GM04504 (cell line): Measurements from ENCODE around the gene DBF4.
"Not testable (repeated sequence)": the region's sequence is repeated elsewhere in the genome, so short reads cannot be mapped to it uniquely, and the experiment has no call there.

Source experiments
- DNase-seq: peaks from one replicate; pipeline ENCODE4 v3.0.0-alpha.2; 2012; ENCODE audit warnings: low read depth

DBF4 gene, protein sequence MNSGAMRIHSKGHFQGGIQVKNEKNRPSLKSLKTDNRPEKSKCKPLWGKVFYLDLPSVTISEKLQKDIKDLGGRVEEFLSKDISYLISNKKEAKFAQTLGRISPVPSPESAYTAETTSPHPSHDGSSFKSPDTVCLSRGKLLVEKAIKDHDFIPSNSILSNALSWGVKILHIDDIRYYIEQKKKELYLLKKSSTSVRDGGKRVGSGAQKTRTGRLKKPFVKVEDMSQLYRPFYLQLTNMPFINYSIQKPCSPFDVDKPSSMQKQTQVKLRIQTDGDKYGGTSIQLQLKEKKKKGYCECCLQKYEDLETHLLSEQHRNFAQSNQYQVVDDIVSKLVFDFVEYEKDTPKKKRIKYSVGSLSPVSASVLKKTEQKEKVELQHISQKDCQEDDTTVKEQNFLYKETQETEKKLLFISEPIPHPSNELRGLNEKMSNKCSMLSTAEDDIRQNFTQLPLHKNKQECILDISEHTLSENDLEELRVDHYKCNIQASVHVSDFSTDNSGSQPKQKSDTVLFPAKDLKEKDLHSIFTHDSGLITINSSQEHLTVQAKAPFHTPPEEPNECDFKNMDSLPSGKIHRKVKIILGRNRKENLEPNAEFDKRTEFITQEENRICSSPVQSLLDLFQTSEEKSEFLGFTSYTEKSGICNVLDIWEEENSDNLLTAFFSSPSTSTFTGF

DNA sequence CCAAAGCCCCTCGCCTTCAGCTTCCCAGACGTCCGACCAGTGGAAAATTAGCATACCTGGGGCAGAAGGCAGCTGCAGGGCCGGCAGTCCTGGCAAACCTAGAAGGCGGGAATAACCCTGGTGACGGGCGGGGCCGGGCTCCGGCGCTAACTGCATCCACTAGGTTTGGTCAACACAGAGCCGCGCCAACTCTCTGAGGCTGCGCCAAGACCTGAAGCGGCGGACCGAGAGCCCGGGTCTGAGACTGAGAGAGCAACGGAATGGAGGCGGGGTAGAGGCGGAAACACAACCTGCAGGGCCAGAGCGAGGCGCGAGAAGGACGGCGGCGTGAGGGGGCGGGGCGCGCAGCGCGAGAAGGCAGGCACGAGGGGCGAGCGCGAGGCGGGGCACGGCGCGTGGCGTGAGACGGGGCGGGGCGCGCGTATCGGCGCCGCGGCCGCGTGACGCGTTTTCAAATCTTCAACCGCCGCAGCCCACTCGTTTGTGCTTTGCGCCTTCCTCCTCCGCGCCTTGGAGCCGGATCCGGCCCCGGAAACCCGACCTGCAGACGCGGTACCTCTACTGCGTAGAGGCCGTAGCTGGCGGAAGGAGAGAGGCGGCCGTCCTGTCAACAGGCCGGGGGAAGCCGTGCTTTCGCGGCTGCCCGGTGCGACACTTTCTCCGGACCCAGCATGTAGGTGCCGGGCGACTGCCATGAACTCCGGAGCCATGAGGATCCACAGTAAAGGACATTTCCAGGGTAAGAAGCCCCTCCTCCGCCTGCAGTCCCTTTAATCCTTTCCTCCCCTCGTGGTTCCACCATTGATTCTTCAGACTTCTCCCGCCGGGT is at the start of gene DBF4, which contains the start of gene SLC25A40:
Gene DBF4, plus strand, starts transcription at position 454 of the 829 bp plus-strand sequence. Its CDS starts 240 bp downstream, at position 694.
Gene SLC25A40, minus strand, starts transcription at position 321 of the 829 bp plus-strand sequence. CDS start 17,633 bp downstream, outside the sequence.
- peak; percentile 83 for DNase-seq

DNA sequence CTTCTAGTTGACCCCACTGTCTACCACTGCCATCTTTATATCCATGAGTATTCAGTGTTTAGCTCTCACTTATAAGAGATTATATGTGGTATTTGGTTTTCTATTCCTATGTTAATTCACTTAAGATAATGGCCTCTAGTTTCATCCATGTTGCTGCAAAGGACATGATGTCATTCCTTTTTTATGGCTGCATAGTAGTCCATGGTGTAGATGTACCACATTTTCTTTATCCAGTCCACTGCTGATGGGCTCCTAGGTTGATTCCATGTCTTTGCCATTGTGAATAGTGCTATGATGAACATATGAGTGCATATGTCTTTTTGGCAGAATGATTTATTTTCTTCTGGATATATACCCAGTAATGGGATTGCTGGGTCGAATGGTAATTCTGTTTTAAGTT is 47.9 kb upstream of the DBF4 start:
- DNase-seq = not testable (repeated sequence)

DNA sequence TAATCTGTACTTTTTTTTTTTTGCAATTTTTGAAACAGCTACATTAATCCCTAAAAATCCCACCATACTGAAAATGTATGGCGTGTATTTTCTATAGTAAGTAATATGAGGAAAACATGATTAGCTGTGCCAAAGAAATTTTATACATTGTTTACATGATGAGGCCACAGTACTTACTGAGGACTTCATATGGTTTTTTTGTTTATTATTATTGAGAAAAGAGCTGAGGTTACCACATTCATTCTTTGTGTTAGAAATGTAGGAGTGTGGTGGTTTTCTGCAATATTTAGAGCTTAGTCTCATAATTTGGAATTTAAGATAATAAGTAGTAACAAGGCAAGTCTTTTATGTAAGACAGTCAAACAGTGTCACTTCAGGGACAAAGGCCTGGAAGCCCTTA is 45.2 kb upstream of the DBF4 start:
- DNase-seq = no peak

DNA sequence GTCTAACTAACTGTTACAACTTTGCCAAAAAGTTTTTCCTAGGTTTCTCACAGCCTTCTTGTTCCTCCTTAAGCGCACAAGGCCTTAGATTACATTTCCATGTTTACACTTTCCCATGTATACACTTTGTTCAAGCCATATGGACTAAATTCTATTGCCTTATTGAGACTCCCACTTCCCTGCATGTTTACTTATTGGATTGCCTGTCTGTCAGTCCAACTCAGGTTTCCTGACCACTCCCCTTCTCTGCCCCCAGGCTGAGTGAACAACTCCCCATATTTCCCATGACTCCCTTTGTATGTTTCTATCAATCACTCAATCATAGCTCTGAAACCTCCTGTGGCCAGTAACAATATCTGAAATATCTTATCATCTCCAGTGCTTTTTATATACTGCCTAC is 43.2 kb upstream of the DBF4 start:
- no peak for DNase-seq

DNA sequence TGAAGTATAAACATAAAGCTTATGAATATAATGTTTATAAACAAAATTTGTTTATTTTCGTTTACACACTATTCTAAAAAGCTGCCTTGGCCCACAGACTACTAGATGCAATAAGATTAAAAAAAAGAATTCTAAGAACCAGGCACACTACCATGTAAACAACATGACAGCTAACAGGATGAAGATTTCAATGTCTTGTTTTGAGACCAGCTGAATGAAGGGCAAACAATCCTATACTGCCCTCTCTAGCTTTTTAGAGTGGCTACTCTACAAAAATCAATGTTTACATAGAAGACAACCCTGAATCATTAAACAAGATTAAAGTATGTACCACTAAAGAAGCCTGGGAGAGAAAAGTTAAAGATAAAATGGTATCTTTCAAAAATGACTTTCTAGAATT is 38.7 kb upstream of the DBF4 start:
- DNase-seq = no peak

DNA sequence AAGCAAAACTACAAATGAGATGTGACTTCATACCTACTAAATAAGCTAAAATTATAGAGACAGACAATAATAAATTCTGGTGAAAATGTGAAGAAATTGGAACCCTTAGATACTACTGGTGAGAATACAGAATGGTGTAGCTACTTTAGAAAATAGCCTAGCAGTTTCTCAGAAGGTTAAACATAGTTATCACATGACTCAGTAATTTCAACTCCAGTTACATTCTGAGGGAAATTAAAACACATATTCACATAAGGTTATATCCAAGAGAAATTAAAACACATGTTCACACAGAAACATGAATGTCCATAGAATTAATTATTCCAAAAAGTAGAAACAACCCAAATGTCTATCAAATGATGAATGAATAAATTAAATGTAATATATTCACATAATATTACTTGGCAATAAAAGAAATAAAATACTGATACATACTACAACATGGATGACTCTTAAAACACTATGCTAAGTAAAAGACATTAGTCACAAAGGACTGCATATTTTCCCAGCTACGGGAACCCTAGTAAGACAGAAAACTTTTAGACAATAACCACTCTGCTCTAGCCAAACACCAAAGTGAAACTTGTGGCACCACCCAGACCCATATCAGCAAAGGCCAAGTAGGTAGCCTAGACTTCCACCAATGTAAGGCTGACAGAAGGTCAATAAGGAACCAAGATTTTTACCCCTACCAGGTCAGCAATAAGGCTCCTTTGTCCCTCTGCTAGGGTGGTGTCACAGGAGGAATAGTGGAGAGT is 25.3 kb upstream of the DBF4 start:
- no peak for DNase-seq

DNA sequence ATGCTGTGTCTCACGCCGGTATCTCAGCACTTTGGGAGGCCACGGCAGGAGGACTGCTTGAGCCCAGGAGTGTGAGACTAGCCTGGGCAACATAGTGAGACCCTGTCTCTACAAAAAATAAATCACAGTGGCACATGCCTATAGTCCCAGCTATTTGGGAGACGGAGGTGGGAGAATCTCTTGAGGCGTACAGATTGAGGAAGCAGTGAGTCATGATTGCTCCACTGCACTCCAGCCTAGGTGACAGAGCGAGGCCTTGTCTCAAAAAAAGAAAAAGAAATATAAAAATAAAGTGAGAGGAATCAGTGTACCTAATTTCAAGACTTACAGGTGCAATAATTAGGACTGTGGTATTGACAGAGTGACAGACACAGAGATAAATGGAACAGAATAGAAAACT is 24.0 kb upstream of the DBF4 start:
- no peak for DNase-seq

DNA sequence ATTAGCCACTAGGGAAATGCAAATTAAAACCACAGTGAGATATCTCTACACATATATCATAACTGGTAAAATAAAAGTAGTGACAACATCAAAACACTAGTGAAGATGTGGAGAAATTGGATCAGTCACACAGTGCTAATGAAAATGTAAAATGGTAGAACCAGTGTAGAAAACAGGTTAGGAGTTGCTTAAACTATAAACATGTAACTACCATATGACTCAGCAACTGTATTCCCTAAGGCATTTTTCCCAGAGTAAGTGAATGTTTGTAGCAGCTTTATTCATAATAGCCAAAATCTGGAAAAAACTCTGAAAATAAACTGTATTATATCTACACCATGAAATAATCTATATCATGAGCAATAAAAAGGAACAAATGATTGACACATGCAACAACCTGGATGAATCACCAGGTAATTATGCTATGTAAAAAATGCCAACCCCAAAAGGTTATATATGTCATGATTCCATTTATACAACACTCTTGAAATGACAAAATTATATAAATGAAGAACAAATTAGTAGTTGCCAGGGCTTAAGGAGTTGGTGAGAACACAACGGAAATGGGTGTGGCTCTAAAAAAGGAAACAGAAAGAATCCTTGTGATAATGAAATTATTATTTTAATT is 22.9 kb upstream of the DBF4 start:
- peak; percentile 5 for DNase-seq

DNA sequence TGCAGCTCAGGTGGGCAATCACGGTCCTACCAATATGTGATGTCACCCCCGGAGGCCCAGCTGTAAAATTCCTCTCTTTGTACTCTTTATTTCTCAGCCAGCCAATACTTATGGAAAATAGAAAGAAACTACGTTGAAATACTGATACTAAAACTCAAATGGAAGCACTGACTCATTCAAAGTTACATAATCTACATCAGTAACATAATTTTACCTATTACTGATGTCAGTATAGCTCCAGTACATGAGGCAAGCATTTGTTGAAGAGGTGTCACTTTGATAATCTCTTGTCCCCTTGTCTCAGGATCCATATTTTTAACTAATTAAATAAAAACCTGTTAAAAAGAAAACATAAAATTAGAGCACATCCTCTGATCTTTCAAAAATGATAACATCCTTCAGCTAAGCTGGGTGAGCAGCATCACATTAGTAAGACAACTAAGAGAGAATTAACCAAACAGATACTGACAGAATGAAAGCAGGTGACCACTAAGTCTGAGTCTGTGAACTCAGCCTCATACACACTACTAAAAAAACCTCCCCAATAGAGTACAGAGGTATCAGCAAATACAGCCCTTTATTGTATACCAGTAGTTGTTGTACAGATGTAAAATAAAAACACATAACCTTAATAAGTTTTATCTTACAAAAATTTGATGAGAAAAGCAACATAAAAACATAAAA is 17.7 kb upstream of the DBF4 start:
- no peak for DNase-seq

DNA sequence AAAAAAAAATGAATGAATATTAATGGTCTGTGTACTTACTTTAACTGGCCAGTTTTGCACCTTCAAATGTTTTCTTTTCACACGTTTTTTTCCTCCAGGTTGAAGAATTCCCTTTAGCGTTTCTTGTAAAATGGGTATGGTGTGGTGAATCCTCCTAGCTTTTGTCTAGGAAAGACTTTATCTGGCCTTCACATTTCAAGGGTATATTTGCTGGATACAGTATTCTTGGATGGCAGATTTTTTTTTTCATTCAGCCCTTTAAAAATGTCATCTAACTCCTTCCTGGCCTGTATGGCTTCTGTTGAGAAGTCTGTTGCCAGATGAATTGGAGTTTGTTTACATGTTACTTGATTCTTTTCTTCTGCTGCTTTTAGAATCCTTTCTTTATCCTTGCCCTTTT is 10.2 kb upstream of the DBF4 start:
- DNase-seq = no peak

DNA sequence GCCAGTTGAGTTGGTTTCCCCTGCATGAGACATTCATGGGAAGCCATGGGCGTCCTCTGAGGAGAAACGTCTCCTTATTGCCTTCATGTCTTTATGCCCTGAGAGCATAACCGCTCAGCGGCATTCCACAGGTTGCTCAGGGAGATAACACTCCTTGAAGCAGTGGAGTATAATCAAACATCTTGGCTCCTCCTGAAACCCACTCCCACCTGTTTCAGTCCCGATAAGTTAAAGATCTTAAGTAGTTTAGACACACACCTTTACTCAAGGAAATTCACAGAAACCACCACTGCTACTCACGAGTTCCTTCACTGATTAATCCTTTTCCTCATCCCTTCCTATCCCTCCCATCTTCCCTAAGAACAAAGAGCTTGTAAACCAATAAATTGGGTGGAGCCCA is 9.8 kb upstream of the DBF4 start:
- not testable (repeated sequence) for DNase-seq

DNA sequence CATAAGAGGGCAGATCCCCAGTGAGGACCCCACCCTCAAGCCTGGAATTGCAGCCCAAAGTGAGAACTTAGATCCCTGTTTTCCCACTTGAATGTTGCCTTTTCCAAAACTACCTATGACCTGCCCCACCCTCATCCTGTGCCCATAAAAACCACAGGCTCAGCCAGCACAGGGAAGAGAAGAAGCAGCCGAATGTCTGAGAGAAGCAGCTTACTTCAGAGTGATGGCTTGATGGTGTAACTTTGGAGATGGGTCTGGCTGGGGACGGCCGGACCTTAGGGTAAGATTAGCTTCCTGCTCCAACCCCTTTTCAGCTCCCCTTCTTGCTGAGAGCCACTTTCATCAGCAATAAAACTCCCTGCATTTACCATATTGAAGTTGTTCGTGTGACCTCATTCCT is 5.8 kb upstream of the DBF4 start:
- no peak for DNase-seq

DNA sequence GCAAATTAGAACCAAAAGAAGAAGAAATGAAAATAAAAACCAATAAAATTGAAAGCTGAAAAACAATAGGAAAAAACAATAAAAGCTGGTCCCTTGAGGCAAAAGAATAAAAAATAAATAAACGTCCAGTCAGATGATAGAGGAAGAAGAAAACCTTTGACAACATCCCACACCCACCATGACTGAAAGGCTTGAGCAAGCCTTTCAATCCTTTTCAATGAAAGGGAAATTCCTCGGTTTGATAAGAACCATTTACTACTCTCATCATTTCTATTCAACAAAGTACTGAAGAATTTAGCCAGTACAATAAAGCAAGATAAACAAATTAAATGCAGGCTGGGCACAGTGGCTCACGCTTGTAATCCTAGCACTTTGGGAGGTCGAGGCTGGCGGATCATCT is 3.9 kb upstream of the DBF4 start:
- DNase-seq = no peak

DNA sequence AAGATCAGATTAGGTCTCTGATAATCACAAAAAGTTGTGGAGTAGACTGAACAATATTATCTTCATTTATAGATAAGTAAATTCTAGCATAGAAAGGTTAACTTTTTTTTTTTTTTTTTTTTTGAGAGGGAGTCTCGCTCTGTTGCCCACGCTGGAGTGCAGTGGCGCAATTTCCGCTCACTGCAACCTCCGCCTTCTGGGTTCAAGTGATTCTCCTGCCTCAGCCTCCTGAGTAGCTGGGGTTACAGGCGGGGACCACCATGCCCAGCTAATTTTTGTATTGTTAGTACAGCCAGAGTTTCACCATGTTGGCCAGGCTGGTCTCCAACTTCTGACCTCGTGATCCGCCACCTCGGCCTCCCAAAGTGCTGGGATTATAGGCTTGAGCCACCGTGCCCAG is 3.0 kb upstream of the DBF4 start:
- DNase-seq = not testable (repeated sequence)

DNA sequence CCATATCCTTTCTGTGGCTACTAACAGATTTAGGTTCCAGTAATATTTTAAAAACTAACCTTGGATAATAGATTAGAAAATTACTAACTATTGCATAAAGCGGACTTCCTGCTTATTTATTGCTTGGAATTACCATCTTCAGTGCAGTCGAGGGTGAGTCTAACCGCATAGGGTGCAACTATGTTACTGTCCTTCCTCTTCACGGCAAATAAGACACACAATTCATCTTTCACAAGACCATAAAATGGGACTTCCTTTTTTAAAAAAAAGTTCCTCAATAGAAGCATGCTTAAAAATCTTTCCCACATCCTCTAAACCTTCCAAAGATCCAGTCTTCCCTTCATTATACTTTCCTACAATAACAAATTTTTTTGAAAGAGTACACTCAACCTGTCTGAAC is 2.2 kb upstream of the DBF4 start:
- DNase-seq = no peak

DNA sequence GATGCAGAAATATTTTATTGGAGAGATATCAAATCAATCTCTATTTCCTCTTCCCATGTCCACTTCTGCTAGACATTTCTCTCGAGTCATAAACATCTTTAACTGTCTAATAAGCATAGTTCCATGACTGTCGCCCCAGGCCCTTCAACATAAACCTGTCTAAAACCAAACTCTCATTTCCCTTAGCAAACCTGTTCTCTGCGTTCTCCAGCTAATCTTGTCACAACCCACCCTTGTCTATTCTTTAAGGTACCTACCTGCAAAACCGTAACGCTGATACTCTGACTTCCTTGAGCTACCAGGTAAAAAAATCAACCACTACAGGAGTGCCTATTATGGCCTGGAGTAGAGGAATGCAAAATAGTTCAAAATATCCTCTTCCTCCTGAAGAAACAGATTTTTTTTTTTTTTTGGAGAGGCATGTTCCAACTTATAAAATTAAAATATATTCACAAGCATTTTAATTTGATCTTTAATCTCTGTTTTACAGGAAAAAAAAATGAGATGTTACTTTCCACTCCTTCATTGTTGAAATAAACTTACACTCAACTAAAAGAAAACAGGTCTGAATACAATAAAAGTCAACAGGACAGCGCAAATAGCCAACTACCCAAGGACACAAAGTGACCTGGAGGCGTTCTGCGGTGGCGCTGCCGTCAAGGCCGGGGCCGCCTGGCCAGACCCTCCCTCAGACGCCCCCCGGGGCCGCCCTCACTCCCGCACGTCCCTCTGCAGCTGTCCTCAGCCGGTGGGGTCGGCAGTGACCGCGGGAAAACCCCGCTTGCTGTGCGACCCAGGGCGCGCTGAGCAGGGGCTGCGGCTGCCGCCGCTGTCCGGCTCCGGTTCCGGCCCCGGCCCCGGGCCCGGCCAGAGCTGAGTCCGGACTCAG is 898 bp upstream of the DBF4 start:
- no peak for DNase-seq

DNA sequence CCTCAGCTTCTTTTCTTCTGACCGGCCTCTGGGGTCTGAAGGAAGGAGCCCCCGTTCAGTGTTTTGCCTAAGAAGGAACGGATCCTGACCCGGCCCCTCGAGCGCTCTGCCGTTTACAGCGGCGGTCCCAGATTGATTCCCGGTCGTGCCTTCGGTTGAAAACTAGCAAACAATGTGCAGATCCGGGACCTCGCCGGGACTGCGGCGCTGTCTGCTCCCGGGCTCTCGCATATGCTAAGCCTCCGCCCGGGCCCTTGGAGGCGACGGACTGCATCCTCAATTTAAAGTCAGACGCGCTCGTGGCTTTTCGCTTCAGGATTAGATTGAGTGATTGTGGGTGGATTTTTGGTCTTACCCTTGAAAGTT is 559 bp downstream of the DBF4 start:
- DNase-seq = peak; percentile 35

DNA sequence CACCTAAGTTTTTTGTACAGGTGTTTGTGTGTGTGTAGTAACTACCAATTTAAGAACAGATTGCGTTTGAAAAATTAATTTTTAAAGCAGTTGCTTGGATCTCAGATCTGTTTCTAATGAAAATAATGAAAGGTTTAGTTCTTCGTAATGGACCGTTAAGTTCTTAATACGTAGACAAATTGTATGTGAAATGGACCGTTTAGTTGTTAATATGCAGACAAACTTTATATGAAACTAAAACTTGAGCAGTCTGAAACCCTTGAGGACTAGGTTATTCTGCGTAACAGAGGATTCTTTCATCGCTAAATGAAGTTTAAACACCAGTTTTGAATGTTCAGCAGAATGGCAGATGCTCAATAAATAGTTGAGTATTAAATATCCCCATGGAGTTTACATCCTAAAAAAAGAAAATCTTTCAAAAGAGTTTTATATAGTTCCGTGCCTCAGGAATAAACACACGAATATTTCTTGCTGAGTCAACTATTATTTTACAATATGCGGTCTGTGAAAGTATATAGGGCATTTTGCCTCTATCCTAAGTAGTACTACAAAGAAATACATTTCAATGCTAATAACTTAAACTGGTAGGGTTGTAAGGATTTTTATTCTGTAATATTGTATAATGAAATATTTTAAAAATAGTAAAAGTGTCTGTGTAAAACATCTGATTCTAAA is 1.2 kb downstream of the DBF4 start:
- DNase-seq = no peak

DNA sequence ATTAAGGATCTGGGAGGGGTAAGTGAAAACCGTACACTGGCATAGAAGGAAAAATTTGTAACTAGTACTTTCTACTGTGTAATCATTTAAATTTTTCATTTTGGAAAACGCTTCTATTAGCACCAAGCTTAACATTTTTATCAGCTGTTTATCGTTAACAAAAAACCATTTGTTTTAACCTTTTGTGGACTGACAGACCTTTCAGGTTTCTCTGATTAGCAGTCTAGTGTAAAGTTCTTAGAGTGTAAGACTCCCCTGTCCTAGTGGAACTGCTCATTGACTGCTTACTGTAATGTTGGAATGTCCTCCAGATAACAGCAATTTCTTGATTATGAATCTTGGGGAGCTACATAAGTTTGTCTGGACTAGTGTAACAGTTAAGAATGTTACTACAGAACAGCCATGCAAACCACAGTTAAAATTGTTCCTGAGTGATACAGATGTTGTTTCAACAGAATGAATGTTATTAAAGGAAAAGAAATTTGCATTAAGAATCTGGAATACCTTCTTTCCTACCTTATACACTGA is 2.0 kb downstream of the DBF4 start:
- no peak for DNase-seq
